ENCODE data around the gene NSRP1. TPM values are rescaled to one million over a fixed set of nuclear protein-coding genes. Genes with fewer than 3 reads are reported as not detected.
A peak's percentile ranks its signal among the peaks of the same experiment; 100 is the strongest.
"Not testable (repeated sequence)": the region's sequence is repeated elsewhere in the genome, so short reads cannot be mapped to it uniquely, and the experiment has no call there.

Gene NSRP1
- total RNA-seq, 1 donor from 2014 or later, result 8.1 TPM

DNA sequence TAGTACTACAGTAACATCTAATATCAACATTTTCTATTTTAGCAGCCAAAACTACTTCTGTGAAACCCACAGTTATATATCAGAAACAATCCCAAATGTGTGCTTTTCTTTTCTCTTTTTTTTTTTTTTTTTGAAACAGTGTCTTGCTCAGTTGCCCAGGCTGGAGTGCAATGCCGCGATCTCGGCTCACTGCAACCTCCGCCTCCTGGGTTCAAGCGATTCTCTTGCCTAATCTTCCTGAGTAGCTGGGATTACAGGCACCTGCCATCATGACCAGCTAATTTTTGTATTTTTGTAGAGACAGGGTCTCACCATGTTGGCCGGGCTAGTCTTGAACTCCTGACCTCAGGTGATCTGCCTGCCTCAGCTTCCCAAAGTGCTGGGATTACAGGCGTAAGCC lies 2.0 kb downstream of the NSRP1 start:
- DNase-seq (ENCODE audit: low read depth in 2 of 2), result not testable (repeated sequence)

- DNase-seq (ENCODE audit: low read depth in 2 of 2), result no peak
These were observed 7.7 kb downstream of the NSRP1 start for GRCh38 chr17:30124273-30124796.

DNA sequence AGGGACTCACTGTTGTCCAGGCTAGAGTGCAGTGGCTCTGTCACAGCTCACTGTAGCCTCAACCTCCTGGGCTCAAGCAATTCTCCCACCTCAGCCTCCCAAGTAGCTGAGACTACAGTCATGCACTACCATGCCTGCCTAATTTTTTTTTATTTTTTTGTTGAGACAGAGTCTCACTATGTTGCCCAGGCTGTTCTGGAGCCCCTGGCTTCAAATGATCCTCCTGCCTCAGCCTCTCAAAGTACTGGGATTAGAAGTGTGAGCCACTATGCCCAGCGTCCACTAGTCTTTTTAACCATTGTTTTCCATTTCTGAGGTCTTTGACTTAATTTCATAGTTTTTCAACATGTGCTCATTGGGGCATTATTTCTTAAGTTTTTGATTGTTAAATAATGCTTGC lies 13.5 kb downstream of the NSRP1 start:
- no peak for DNase-seq (ENCODE audit: low read depth in 2 of 2)

- no peak for DNase-seq (ENCODE audit: low read depth in 2 of 2)
These were observed 16.0 kb downstream of the NSRP1 start for GRCh38 chr17:30132615-30133014.

DNA sequence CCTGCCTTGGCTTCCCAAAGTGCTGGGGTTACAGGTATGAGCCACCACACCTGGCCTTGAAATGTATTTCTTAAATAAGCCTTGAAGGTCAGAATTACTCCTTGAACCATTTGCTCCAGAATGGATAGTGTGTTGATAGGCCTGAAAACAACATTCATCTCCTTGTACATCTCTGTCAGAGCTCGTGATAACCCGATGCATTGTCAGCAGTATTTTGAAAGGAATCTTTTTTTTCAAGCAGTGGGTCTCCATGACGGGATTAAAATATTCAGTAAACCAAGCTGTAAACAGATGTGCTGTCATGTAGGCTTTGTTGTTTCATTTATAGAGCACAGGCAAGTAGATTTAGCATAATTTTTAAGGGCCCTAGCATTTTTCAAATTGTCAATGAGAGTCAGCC lies 16.6 kb downstream of the NSRP1 start:
- no peak for DNase-seq (ENCODE audit: low read depth in 2 of 2)

- peak; percentile 6 to 17 for DNase-seq (ENCODE audit: low read depth in 2 of 2)
These were observed 17.9 kb downstream of the NSRP1 start for GRCh38 chr17:30134551-30134950.

DNA sequence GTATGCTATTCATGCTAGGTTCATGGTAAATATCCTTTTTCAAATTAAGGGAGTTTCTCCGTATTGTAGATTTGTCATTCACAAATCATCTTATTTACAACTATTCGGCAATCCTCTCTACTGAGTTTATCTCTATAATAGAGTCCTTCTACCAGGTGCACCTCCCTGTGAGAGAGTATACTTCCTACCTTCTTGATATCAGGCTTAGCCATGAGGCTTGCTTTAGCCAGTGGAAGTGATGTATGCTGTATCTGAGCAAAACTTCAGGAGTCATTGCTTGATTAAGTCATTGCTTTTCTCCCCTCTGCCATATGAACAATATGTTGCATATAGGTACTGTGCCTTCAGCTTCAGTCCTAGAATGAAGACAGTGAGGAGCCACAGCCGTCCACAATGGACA lies 20.5 kb downstream of the NSRP1 start:
- DNase-seq (ENCODE audit: low read depth in 2 of 2), result no peak

DNA sequence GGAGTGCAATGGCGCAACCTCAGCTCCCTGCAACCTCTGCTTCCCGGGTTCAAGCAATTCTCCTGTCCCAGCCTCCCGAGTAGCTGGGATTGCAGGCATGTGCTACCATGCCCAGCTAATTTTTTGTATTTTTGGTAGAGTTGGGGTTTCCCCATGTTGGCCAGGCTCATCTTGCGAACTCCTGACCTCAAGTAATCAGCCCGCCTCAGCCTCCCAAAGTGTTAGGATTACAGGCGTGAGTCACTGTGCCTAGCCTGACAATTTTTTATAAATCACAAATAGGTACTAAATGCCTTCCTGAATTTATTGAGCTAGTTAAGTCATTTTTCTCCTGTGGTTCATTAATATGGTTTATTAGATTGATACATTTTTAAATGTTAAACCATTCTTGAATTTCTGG lies 31.2 kb downstream of the NSRP1 start:
- DNase-seq (ENCODE audit: low read depth in 2 of 2), result not testable (repeated sequence)

GRCh38 chr17:30148376-30148775 lies 31.8 kb downstream of the NSRP1 start:
- DNase-seq (ENCODE audit: low read depth in 2 of 2), result no peak

GRCh38 chr17:30151471-30151870 lies 34.9 kb downstream of the NSRP1 start:
- DNase-seq (ENCODE audit: low read depth in 2 of 2), result no peak

- no peak for DNase-seq (ENCODE audit: low read depth in 2 of 2)
These were observed 36.8 kb downstream of the NSRP1 start for GRCh38 chr17:30153463-30153862.

GRCh38 chr17:30155389-30155788 lies 38.8 kb downstream of the NSRP1 start:
- no peak for DNase-seq (ENCODE audit: low read depth in 2 of 2)

- DNase-seq (ENCODE audit: low read depth in 2 of 2), result no peak
These were observed 42.4 kb downstream of the NSRP1 start for GRCh38 chr17:30158896-30159625.

- no peak for DNase-seq (ENCODE audit: low read depth in 2 of 2)
These were observed 44.0 kb downstream of the NSRP1 start for GRCh38 chr17:30160419-30161172.

GRCh38 chr17:30161601-30162000 lies 45.0 kb downstream of the NSRP1 start:
- DNase-seq (ENCODE audit: low read depth in 2 of 2), result no peak

GRCh38 chr17:30164531-30164930 lies 47.9 kb downstream of the NSRP1 start:
- DNase-seq (ENCODE audit: low read depth in 2 of 2), result no peak

- DNase-seq (ENCODE audit: low read depth in 2 of 2), result no peak
These were observed 48.5 kb downstream of the NSRP1 start for GRCh38 chr17:30165147-30165546.

DNA sequence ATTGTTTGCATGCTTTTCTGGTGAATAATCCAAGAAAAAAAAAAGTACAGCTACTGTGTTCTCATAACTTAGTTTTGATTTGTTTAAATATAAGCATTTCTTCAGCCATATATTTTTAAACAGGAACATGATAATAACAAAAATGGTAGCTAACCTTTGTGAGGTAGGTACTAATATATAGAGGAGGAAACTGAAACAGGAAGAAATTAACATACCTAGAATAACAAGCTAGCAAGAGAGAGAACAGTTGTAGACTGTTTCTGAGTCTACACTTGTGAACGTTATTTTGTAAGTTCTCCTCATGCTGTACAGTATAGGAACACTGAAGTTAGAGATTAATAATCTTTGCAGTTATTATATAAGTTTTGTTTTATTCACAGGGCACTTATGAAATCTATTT lies 49.3 kb downstream of the NSRP1 start:
- DNase-seq (ENCODE audit: low read depth in 2 of 2), result no peak

DNA sequence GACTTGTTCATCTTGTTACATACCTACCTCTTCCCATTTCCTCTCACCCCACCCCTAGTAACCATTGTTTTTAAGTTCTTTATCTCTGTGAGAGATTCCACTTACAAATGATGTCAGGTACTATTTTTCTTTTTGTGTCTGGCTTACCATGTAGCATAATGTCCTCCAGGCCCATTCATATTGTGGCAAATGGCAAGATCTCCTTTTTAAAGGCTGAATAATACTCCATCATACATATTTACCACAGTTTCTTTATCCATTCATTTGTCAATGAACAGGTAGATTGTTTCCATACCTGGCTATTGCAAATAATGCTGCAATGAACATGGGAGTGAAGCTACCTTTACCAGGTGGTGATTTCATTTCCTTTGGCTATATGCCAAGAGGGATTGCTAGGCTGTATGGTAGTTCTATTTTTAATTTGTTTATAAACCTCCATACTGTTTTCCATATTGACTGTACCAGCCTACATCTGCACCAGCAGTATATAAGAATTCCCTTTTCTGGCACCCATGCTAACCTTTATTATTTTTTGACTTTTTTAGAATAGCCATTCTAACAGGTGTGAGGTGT lies 53.9 kb downstream of the NSRP1 start:
- DNase-seq (ENCODE audit: low read depth in 2 of 2), result peak in 1 of 2 donors; percentile 7

DNA sequence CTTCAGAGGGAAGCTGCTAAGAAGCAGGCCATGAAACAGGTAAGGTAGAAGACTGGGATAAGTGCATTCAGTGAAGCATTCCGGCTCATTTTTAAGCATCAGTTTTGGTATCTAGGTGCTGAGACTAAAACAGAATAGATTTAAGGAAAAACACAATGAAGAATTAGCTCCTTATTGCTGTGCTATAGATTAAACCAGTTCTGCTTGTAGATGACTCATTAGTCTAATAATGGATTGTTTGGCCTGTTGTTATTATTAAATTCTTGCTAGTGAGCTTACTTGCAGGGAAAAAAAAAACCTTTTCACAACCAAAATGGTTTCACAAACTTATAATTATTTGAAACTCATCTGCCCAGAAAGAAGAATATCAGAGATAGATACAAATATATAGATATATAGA lies 55.9 kb downstream of the NSRP1 start:
- no peak for DNase-seq (ENCODE audit: low read depth in 2 of 2)

- DNase-seq (ENCODE audit: low read depth in 2 of 2), result no peak
These were observed 57.0 kb downstream of the NSRP1 start for GRCh38 chr17:30173649-30174048.

- DNase-seq (ENCODE audit: low read depth in 2 of 2), result no peak
These were observed 57.9 kb downstream of the NSRP1 start for GRCh38 chr17:30174556-30174955.

DNA sequence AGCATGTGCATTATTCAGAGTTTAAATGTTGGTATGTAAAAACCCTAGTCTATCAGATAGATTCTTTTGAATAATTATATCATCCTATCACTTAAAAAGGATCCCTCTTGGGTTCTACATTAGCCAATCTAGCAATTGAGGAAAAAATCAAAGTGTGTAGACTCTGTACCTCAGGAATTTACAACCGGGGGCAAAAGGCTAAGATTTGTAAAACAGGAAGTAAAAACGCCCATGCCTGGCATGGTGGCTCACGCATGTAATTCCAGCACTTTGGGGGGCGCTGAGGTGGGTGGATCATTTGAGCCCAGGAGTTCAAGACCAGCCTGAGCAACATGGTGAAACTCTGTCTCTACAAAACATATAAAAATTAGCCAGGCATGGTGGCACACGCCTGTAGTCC lies 60.2 kb downstream of the NSRP1 start:
- no peak for DNase-seq (ENCODE audit: low read depth in 2 of 2)
